Measurements from ENCODE around the gene TEDC2. TPM values are rescaled to one million over a fixed set of nuclear protein-coding genes. Genes with fewer than 3 reads are reported as not detected.

TEDC2 gene
- total RNA-seq, 4 donors from 2014 or later: 1.4 to 2.3 TPM; not detected in 2

DNA sequence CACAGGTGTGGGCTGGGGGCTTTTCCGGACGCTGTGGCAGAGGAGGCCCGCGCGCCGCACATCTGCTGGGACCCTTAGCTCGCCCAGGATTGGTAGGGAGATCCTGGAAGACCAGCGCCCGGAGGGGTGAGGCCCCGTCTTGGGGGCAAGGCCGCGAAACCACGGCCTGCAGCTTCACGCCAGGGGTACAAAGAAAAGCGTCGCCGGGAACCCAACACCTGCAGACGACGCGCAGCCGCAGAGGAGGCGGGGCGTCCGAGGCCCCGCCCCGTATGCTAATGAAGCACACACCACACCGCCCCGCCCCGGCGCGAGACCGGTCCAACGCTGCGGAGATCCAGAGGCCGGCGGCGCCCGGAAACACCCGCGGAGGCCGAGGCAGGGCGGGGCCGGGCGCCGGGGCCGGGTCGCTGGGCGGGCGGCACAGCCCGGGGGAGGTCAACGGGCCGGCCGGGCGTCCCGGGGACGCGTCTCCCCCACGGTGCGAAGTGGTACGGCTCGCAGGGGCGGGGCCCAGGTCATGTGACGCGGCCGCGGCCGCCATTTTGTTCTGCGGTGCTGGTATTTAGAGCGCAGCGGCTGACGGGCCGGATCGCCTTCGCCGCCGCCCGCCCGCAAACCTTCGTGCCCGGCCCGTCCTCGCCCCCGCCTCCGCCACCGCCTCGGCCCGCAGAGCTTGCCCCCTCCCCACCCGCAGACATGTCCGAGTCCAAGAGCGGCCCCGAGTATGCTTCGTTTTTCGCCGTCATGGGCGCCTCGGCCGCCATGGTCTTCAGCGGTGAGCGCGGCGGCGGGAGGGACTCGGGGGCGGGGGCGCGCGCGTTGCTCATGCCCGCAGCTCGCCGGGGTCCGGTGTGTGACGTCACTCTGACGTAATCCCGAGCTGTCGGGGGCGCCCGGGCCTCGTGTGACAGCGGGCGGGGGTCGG lies 53.8 kb downstream of the TEDC2 start, which contains the start of gene ATP6V0C:
Gene ATP6V0C, plus strand, starts transcription at position 548 of the 928 bp plus-strand sequence. Its CDS starts 152 bp downstream, at position 700.
- WGBS, 2 donors (ENCODE audit: low coverage in 1 of 2): 7% methylated on average over 43 of the region's 122 CpGs; no CpG with 5 or more reads in 1 of the 2 donors
- Histone ChIP-seq H3K36me3 (no peaks in the 10 kb centered on the region), H3K27me3 (no peaks in the 10 kb centered on the region), H3K27ac (peak within 1 kb of the TSS; percentile 96 to 99 (median 98)), H3K4me1 (peaks cover 32 to 53% (median 43%) of the 10 kb centered on the region in 4 donors), H3K9me3 (no peaks in the 10 kb centered on the region), H3K4me3 (peak within 1 kb of the TSS; percentile 85 to 99 (median 88))
- intact Hi-C loops (cut with DNase I; ENCODE audit: low total_unique reads): no loop called here
- in situ Hi-C loops (cut with MboI; ENCODE audit: low pct_ligation_motif_present in 1 of 4, low pct_unique_long_range_greater_than_20kb in 1 of 4, low sequenced_read_pairs in 3 of 4): no loop called here
- TF ChIP-seq CTCF (IDR thresholded peaks at IDR 0.05): no peak
- peak; percentile 93 for TF ChIP-seq POLR2A (IDR thresholded peaks at IDR 0.05)
- TF ChIP-seq POLR2AphosphoS5 (IDR thresholded peaks at IDR 0.05): peak; percentile 90 to 96 (median 96)
- no peak for TF ChIP-seq EP300 (IDR thresholded peaks at IDR 0.05; ENCODE audit: low read depth)
- peak; percentile 96 for DNase-seq

Small RNA genes within 50 kb of the gene (small RNA-seq; reads per million reads assigned to genes)
- gene MIR6768: 0 reads per million in 4 donors

Other genes with a start within 250 kb of the TEDC2 start
- gene BRICD5, start 249.2 kb upstream of the TEDC2 start, total RNA-seq: 10 to 100 TPM in 2 of 4 donors, 1 to 10 TPM in 2; 5.7 to 29.9 (median 11.7) TPM
- gene PGP, start 245.3 kb upstream of the TEDC2 start, total RNA-seq: 10 to 100 TPM; 18.0 to 49.0 (median 29.5) TPM
- 100 to 1,000 TPM in 1 of 4 donors, 10 to 100 TPM in 3; 36.5 to 124 (median 53.6) TPM for gene E4F1, start 236.5 kb upstream of the TEDC2 start, total RNA-seq
- 1 to 10 TPM in 1 of 4 donors, under 1 TPM in 2, not detected in 1; 0.55 to 3.0 (median 0.64) TPM for gene DNASE1L2, start 223.7 kb upstream of the TEDC2 start, total RNA-seq
- 100 to 1,000 TPM in 2 of 4 donors, 10 to 100 TPM in 2; 24.5 to 218 (median 100) TPM for gene ECI1, start 208.5 kb upstream of the TEDC2 start, total RNA-seq
- gene RNPS1, start 192.0 kb upstream of the TEDC2 start, total RNA-seq: 100 to 1,000 TPM; 110 to 153 (median 126) TPM
- gene ABCA3, start 119.4 kb upstream of the TEDC2 start, total RNA-seq: 1 to 10 TPM; 3.4 to 8.6 (median 3.7) TPM
- 10 to 100 TPM in 1 of 4 donors, 1 to 10 TPM in 2, under 1 TPM in 1; 0.75 to 24.9 (median 2.3) TPM for gene CCNF, start 30.7 kb upstream of the TEDC2 start, total RNA-seq
- not detected for gene NTN3, start 11.2 kb downstream of the TEDC2 start, total RNA-seq
- gene TBC1D24, start 15.0 kb downstream of the TEDC2 start, total RNA-seq: 10 to 100 TPM in 2 of 4 donors, 1 to 10 TPM in 2; 8.3 to 19.3 (median 11.6) TPM
- gene ATP6V0C, start 53.8 kb downstream of the TEDC2 start, total RNA-seq: 100 to 1,000 TPM; 101 to 237 (median 135) TPM
- 100 to 1,000 TPM in 1 of 4 donors, 10 to 100 TPM in 3; 30.2 to 115 (median 52.4) TPM for gene AMDHD2, start 60.3 kb downstream of the TEDC2 start, total RNA-seq
- gene CEMP1, start 71.3 kb downstream of the TEDC2 start, total RNA-seq: 1 to 10 TPM in 2 of 4 donors, not detected in 2; 1.9 to 3.1 TPM
- 10 to 100 TPM; 39.6 to 96.9 (median 69.5) TPM for gene PDPK1, start 77.9 kb downstream of the TEDC2 start, total RNA-seq
- 100 to 1,000 TPM in 1 of 4 donors, 10 to 100 TPM in 3; 44.2 to 107 (median 60.3) TPM for gene KCTD5, start 222.4 kb downstream of the TEDC2 start, total RNA-seq

All from transverse colon (tissue), 4 donors.